ENCODE results near the gene MYB.
"Not testable (repeated sequence)": the region's sequence is repeated elsewhere in the genome, so short reads cannot be mapped to it uniquely, and the experiment has no call there.

The MYB gene

DNA sequence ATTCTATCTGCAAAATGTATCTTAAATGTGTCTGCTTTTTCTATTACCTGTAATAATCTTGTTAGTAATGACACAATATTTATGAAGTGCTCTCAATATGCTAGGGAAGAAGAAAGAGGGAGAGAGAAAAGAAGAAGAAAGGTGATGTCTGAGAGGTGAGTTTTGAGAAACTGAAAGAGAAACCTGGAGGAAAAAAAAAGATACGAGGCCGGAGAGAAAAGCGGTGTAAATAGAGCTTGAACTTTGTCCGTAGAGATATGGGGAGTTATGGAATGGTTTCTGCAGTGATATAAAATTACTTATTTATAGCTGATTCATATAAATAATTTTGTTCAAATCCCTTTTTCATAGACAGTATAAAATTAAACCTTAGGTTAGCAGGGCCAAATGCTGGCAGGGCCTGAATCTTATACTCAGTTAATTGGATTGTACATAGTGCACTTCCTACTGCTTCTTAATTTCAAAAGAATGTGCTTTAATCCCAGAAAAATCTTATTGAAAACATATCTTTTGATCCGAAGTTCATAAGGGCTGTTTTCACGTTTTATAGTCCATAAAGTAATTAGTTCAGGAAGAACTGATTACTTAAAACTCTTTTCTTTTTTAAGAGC is 43.0 kb downstream of the MYB start:
- no peak for DNase-seq

DNA sequence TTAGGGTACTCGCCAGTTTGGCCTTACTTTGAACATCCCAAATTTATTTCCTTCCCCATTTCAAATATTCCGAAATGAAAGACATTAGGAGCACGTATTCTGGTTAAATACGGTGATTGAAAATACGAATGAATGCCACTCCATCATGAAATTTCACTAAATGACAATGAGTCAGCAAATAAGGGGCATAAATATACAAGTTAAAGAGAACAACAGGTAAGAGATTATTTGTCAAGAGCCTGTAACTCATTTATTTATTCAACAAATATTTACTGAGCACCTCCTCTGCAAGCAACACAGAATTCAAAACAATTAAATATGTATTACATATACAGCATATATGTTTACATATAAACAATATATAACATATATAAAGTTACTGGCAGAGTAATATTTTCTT is 44.8 kb downstream of the MYB start:
- DNase-seq: no peak

DNA sequence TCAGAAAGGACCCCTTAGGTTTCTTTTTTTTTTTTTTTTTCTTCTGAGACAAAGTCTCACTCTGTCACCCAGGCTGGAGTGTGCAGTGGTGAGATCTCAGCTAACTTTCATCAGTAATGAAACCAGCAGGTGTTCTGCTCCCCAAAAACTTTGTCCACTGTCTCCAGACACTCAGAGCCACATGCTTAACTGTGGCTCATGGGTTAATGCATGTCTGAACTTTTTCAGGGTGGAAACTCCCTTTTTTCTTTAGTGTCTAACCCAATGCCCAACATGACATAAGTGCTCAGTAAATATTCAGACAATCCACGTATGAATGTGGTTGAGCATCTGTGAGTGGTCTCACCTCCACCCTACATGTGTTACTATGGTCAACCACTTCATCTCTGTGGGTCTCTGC is 45.4 kb downstream of the MYB start:
- no peak for DNase-seq

DNA sequence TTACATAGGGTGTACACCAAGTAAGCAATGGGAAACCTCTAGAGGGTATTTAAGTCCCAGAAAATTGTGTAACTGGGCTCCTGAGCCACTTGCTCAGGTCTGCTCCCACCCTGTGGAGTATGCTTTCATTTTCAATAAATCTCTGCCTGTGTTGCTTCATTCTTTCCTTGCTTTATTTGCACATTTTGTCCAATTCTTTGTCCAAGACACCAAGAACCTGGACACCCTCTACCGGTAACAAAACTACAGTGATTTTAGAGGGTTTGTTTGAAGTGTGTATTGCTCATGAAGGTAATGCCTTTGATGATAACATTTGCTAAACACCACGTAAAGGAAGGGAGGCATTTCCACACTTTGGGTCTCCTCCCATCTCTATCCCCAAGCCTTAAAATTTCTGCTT is 46.2 kb downstream of the MYB start:
- no peak for DNase-seq

DNA sequence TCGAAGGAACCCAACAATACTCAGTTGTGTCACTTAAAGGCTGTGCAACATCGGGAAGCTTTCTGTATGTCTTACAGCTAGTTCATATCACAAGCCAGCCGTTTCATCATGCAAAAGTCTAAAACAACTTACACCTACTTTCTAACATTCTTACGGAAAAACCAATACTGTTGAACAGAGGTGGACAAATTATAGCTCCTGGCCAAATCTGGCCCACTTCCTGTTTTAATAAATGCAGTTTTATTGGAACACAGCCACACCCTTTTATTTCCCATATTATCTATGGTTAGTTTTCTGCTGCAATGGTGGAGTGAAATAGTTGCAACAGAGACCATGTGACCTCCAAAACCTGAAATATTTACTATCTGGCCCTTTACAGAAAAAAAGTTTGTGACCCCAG is 46.6 kb downstream of the MYB start:
- DNase-seq: no peak

DNA sequence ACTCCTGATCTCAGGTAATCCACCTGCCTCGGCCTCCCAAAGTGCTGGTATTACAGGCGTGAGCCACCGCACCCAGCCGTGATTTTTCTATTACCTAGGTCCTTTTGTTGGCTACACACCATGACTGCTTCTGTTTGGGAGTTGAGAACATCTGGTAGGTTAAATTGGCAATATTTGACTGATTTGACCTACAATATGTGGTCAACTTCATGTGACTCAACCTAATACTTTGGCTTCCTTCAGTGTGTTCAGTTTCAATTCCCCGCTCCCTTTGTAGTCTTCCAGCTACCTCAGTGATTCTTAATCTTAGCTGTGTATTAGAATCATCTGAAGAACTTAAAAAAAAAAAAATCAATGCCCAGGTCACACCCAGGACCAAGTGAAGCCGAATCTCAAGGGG is 47.4 kb downstream of the MYB start:
- DNase-seq: no peak

DNA sequence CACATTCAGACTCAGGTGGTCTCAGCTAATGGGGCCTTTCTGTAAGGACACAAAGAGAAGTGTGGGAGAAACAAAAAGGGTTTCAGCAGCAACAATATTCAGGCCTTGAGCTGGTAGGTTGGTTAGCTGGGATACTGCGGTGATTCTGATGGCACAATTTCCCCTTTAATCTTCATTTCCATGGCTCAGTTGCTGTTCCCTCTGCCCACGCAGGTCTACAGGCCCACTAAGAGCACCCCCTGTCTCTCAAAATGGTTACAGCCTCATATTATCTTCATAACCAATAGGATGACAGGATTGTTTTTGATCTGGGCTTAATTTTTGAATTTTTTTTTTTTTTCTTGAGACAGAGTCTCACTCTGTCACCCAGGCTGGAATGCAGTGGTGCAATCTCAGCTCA is 48.9 kb downstream of the MYB start:
- no peak for DNase-seq

DNA sequence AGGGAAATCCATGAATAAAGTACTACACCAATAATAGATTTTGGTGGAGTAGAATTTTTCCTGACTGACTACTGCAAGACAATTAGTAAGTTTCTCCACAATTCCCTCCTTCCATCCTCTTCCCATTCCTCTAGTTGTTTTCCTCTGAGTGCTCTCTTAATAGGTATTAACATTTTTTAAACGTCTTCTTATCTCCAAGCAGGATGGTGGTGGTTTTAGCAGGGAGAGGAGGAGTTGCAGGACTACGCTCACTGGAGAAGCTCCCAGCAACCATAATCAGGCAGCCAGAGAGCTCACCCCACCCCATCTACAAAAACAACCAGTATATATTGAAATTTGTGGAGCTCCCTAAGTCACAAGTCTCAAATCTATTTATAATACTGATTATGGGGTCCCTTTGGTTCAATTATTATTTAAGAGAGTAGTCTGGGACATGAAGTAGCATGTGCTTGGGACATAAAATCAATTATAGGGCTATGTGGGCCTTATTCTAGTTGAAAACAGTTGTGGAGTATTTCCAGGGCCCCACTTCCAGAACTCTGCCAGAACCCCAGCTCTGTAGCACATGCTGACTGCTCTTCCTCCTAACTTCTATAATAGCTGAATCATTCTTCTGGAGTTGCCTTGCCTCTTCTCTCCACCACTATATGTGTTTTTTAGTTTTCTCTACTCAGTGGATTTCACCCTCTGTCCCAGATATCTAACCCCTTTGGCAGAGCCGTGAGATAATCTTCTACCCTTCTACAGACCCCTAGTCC is 49.8 kb downstream of the MYB start:
- no peak for DNase-seq

DNA sequence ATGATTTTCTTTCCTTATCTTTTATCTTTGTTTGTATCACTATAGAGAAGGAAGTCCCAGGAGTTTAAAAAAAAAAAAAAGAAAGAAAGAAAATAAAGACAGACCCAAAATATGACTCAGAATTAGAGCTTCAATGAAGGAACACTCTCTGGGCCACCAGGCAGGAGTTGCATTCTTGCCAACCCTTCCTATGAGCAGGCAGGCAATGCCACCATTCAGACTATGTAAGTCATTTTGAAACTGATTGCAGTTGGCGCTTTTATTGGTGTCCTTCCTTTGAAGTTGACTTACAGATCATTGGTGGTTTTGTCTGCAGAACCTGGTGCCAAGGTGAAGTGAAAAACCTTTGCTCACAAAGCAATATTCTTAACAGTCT is 50.3 kb downstream of the MYB start:
- DNase-seq: no peak

DNA sequence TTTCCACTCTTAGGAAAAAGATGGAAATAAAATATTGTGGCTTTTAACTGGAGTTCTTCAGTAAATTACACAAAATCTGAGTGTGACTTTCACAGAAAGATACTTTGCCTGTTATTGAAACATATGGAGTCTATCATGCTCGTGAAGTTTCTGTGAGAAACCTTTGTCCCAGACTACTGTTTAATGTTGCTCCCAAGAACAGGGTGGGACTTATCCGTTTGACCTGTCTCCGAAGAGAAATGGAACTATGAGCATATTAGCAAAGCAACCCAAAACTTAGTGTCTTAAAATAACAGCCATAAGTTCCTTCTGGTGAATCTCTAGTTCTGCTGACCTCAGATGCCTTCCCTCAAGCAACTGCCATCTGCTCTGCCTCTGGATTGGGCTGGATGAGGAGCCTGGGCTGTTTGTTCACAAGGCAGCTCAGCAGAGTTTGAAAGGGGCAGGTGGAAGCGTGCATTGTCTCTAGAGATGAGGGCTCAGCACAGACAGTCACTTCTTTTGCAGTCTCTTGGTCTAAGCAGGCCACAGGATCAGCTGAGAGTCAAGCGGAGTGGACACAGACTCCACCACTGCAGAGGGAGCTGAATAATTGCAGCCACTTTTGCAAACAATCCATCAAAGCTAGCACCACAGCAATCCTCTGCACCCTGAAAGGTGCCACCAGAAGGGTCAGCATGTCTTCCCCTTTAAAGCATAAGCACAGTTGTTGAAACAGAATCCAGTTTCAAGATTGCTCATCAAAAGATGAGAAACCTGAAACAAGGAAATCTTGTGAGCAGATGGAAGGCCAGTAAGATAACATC is 52.8 kb downstream of the MYB start:
- no peak for DNase-seq

DNA sequence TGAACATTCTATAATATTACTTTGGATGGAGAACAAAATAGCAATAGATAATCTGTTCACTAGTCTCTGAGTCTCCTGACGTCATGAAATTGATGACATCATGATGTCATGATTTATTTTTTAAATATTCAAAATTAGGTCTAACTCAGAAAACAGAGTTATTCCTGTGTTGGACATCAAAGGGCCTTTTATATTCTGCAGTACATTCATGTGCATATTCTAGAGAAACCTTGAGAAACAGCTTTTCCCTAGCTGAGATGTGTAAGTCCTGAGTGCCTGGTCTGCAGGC is 53.3 kb downstream of the MYB start:
- DNase-seq: no peak

DNA sequence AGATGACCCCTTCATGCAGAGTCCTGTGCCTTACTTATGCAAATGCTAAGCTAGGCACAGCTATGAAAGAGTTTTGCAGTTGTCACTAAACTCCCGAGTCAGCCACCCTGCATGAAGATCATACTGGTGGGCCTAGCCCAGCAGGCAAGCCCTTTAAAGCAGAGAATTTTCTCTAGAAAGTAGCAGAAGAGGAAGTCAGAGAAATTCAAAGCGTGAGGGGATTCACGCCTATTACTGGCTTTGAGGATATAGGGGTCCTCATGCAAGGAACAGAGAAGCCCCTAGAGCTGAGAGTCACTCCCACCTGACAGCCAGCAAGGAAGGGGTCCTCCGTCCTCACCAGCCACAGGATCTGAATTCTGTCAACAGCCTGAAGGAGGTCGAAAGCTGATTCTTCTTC is 54.6 kb downstream of the MYB start:
- DNase-seq: no peak

DNA sequence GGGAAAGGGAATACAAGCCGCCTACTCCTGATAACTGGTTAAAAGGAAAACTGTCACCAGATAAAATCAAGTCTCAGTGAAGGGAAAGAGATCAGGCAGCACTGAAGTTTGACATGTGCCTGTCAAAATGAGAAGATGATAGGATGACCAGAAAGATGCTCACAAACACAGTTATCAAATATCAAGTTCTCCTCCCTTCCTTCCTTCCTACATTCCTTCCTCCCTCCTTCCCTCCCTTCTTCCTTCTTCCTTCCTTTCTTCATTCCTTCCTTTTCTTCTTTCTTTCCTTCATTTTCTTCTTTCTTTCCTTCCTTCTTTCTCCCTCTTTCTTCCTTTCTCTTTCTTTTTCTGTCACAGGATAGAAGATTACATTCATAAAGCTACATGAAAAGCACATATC is 55.2 kb downstream of the MYB start:
- DNase-seq: no peak

DNA sequence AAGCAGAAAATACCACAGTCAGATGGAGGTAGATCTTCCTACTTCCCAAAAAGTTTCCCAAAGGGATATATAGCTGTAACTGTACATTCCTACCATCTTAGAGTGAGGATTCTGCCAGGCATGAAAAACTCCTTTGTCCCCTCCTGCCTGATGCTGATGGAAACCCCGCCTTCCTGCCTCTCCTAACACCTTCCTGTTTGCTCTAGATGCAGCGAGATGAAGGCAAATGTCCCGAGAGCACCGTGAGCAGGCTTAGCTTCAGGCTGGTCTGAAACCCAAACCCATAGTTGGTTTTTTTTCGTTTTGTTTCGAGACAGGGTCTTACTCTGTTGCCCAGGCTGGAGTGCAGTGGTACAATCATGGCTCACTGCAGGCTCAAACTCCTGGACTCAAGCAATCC is 55.6 kb downstream of the MYB start:
- DNase-seq: no peak

DNA sequence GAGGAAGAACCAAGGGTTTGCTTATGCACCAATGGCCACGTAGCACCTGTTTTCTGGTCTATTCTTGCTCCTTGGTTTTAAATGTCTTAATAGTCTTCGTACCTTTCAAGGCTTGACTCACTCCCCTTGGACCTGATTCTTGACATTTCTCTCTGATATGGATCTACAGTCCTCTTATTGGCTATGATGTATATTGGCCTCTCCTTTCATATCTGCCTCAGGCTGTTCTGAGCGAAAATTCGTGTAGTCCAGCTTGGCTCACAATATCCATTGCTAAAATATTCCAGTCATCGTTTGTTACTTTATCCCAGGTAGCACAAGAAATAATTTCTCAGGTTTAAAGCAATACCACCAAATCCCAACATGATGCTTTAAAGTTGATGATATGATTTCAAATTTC is 59.6 kb downstream of the MYB start:
- no peak for DNase-seq

DNA sequence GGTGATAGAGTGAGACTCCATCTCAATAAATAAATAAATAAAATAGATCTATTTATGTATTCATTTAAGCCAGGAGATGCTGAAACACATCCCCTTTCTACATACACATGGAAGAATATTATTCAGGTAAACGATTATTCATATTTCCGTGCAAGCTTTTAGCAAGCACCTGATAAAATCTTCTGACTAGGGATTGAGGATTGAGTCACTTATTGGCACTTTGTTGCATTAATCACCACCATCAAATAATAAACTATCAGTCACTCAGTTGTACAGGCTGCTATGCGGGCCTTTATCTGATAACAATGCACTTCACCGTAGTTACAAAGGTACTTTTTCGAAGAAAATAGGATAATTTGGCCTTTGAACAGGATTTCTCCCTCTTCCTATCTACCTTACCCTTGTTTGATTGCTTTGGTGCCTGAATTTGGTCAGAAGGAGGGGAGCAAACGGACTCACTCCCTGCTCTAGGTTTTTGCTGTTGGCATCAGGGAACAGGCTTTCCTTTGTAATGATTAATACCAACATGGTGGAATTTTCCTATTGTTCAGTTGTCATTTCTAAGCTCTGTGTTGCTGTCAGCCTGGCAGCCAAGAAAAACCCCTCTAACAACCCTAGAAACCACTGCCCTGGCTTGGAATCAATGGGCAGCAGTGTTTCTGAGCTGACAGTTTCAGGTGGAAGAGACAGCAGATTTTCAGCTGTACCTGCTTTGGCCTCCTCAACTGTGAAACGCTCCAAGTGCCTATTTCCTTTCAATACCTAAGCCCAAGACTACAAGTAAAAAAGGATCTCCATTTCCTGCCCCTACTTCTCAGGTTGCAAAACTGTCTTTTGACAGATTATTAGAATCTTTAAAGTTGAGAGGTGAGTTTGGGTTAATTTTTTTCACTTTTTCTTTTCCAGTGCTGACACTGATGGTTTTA is 63.0 kb downstream of the MYB start:
- no peak for DNase-seq

DNA sequence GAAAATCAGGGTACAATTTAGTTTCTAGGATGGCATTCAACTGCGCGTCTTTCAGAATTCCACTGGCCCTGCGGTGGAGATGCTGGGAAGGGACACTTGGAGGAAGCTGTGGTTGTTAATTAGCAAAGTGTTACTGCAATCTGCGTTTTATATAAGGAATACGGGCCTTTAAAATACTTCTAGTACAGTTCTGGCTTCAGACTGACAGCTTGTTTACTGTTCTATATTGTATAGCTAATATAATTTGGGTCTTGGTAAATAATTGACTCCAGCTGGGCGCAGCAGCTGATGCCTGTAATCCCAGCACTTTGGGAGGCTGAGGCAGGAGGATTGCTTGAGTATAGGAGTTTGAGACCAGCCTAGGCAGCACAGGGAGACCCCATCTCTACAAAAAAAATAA is 63.7 kb downstream of the MYB start:
- no peak for DNase-seq

DNA sequence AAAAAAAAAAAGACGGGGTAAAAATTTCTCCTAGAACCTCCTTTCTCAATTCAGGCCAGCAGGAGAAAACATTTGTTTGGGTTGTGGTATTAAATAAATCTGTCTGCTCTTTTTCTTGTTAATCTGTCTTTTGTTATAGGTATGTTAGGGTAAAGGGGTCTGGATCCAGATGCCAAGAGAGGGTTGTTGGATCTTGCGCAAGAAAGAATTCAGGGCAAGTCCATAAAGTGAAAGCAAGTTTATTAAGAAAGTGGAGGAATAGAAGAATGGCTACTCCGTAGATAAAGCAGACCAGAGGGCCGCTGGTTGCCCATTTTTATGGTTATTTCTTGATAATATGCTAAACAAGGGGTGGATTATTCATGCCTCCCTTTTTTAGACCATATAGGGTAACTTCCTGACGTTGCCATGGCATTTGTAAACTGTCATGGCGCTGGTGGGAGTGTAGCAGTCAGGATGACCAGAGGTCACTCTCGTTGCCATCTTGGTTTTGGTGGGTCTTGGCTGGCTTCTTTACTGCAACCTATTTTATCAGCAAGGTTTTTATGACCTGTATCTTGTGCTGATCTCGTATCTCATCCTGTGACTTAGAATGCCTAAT is 65.4 kb downstream of the MYB start:
- DNase-seq: not testable (repeated sequence)

DNA sequence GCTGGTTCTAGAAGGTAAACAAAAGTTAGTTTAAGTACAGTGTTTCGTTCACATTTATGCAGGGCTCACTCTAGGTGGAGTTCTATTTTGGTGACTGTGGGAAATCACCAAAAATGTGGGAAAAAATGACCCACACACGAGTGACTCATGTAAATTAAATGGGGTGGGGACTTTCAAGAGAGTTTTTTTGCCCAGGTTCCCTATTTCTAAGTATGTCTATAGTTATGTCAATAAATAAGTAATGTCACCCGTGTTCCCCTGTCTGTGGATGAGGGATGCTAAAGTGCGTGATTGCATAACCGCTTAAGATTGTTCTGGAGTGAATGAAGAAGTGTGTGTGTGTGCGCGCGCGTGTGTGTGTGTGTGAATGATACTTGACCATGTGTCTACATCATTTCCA is 69.1 kb downstream of the MYB start:
- no peak for DNase-seq

DNA sequence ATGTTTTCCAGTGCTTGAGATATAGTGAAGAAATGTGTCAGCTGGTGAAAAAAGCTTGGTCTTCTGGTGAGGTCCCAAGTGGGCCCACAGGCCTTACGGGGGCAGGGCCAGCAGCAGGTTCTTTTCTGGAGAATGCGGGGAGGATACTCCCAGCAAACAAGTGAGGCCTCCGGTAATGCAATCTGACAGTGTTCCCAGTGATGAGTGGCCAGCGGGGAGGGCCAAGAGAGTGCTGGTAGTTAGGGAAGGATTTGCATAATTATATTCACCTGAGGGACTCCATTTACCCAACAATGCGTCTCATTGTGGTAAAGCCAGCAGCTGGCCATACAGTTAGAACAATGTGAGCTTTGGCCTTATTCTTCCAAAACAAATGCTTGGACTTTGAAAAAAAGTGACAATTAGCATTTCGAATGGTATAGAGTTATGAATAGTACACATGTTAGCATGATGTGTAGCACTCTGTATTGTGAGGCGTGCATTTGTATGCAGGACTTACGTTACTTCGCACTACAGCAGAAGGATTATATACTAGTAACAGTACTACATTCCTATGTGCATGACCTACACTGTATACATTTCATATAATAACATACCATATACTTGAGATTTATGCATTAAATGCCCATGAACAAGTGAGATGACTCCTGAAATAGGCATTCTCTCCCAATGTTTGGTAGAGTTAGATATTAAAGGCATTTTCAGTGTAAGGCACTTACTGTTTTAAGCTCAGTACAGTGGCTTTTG is 69.8 kb downstream of the MYB start:
- DNase-seq: peak; percentile 36

DNA sequence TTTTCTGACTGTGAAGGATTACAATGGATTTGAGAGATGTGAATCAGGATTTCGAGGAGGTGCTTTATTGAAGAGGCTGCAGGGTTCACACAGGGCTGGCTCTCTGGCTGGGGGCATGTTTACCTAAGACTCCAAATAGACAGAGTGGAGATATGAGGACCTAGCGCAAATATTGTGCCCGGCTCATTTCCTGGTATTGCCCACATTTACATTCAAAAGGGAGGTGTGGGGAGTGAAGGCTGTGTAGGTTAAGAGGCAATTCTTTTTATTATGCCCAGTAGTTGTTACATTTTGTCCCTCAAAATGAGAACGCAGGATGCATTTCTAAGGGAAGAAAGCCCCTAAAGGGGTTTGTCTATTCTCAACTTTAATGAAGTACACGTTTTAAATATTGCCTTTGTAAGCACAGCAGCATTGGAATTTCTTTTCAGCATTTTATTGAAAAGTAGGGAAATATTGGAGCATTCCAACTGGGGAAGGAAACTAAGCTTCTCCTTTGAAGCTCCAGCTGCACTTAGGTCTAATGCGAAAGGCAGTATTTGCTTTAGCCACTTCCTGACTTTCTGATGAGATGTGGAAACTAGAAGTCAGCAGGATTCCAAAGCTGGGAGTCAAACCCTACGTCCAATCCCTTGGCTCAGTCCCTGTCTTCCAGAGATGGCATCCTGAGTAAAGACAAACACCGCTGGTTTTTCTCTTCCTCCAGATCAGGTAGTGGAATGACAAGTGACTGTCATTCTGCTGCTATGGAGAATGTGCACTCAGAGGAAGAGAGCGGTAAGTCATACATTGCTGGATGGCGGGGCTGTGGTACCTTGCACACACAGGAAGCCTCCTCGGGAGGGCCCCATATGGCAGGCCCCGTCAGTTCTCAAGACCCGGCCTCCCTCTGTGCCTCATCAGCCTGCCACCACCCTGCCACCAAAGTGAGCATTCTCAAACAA is 70.7 kb downstream of the MYB start:
- peak; percentile 77 for DNase-seq
